GM06990 (cell line): ENCODE results near the gene SAMD9.

Experiments used
- DNase-seq: peaks from one replicate; pipeline ENCODE4 v3.0.0-alpha.2; 2011; ENCODE audit not compliant: insufficient read length; ENCODE audit errors: extremely low read depth
- H3K27me3 ChIP-seq: replicated peaks from 2 replicates; pipeline ENCODE4 v1.6.0; 2011; ENCODE audit warnings: low read length; ENCODE audit not compliant: control insufficient read depth, insufficient read depth
- H3K36me3 ChIP-seq: 2 replicates; pipeline ENCODE4 v1.5.1; 2011; ENCODE audit warnings: low read length; ENCODE audit not compliant: control insufficient read depth, insufficient read depth
- H3K4me3 ChIP-seq: replicated peaks from 2 replicates; pipeline ENCODE4 v1.5.1; 2011; ENCODE audit warnings: low read depth, mild to moderate bottlenecking, control low read depth, low read length
- CTCF ChIP-seq: IDR thresholded peaks from 2 replicates; pipeline ENCODE4 v1.5.1; 2011; ENCODE audit warnings: low read length, control low read depth, mild to moderate bottlenecking, inconsistent platforms; ENCODE audit not compliant: insufficient read depth, poor library complexity, severe bottlenecking

SAMD9 gene

GRCh38 chr7:93146472-93147141 lies 28.8 kb upstream of the SAMD9 start:
- peaks cover 8% of the 10 kb centered on the region for H3K36me3 ChIP-seq
- no peak for TF ChIP-seq CTCF
- peak overlapping the region; percentile 79 for H3K4me3 ChIP-seq
- no peaks in the 10 kb centered on the region for H3K27me3 ChIP-seq
- no peak for DNase-seq

- TF ChIP-seq CTCF = no peak
- Histone ChIP-seq H3K27me3 (no peaks in the 10 kb centered on the region), H3K4me3 (peak overlapping the region; percentile 79), H3K36me3 (peaks cover 11% of the 10 kb centered on the region)
- no peak for DNase-seq
Measured at GRCh38 chr7:93146036-93146435, 28.3 kb upstream of the SAMD9 start.

- Histone ChIP-seq H3K4me3 (no peak overlapping the region), H3K36me3 (peaks cover 14% of the 10 kb centered on the region), H3K27me3 (no peaks in the 10 kb centered on the region)
- TF ChIP-seq CTCF = no peak
- no peak for DNase-seq
Measured at GRCh38 chr7:93145354-93145753, 27.6 kb upstream of the SAMD9 start.

- Histone ChIP-seq H3K36me3 (peaks cover 21% of the 10 kb centered on the region), H3K4me3 (no peak overlapping the region), H3K27me3 (no peaks in the 10 kb centered on the region)
- no peak for TF ChIP-seq CTCF
- DNase-seq = no peak
Measured at GRCh38 chr7:93142127-93142526, 24.3 kb upstream of the SAMD9 start.

GRCh38 chr7:93140582-93141191 lies 22.9 kb upstream of the SAMD9 start:
- no peak for TF ChIP-seq CTCF
- Histone ChIP-seq H3K4me3 (no peak overlapping the region), H3K27me3 (no peaks in the 10 kb centered on the region), H3K36me3 (peaks cover 23% of the 10 kb centered on the region)
- no peak for DNase-seq
